Medulla oblongata (tissue), 1 donor: ENCODE results near the gene CINP.
A peak's percentile ranks its signal among the peaks of the same experiment; 100 is the strongest.

Experiments
- DNase-seq: peaks from one replicate; pipeline ENCODE4 v3.0.0-alpha.2; 2015; ENCODE audit errors: extremely low spot score

The CINP gene

GRCh38 chr14:102362545-102363181 is at the start of gene CINP, which contains the start of gene TECPR2:
Gene CINP, minus strand, starts transcription at chr14:102362890. Its CDS starts 39 bp downstream, at chr14:102362851.
Gene TECPR2, plus strand, starts transcription at chr14:102362941. Its CDS starts 13,781 bp downstream, at chr14:102376722.
- peak; percentile 97 for DNase-seq

GRCh38 chr14:102408724-102409123 is 46.0 kb upstream of the CINP start:
- no peak for DNase-seq

GRCh38 chr14:102407258-102407657 is 44.6 kb upstream of the CINP start:
- DNase-seq: no peak

GRCh38 chr14:102403028-102403427 is 40.3 kb upstream of the CINP start:
- DNase-seq: no peak

- no peak for DNase-seq
Observed at GRCh38 chr14:102396521-102396920, 33.8 kb upstream of the CINP start.

GRCh38 chr14:102394717-102395375 is 32.2 kb upstream of the CINP start:
- DNase-seq: no peak

- DNase-seq: no peak
Observed at GRCh38 chr14:102392506-102392905, 29.8 kb upstream of the CINP start.

- DNase-seq: peak; percentile 58
Observed at GRCh38 chr14:102390064-102390855, 27.6 kb upstream of the CINP start.

- no peak for DNase-seq
Observed at GRCh38 chr14:102389246-102389645, 26.6 kb upstream of the CINP start.

- no peak for DNase-seq
Observed at GRCh38 chr14:102387086-102387485, 24.4 kb upstream of the CINP start.

- DNase-seq: no peak
Observed at GRCh38 chr14:102378830-102379229, 16.1 kb upstream of the CINP start.

- DNase-seq: no peak
Observed at GRCh38 chr14:102377696-102378095, 15.0 kb upstream of the CINP start.

- no peak for DNase-seq
Observed at GRCh38 chr14:102375119-102375518, 12.4 kb upstream of the CINP start.

GRCh38 chr14:102374264-102374663 is 11.6 kb upstream of the CINP start:
- DNase-seq: no peak

- DNase-seq: no peak
Observed at GRCh38 chr14:102373110-102373509, 10.4 kb upstream of the CINP start.

GRCh38 chr14:102371361-102371760 is 8.7 kb upstream of the CINP start:
- DNase-seq: no peak

- peak; percentile 62 for DNase-seq
Observed at GRCh38 chr14:102370305-102370809, 7.7 kb upstream of the CINP start.

GRCh38 chr14:102363182-102363943 is 673 bp upstream of the CINP start:
- DNase-seq: peak; percentile 45

- no peak for DNase-seq
Observed at GRCh38 chr14:102362084-102362483, 606 bp downstream of the CINP start.

GRCh38 chr14:102360388-102360787 is 2.3 kb downstream of the CINP start:
- DNase-seq: no peak

- no peak for DNase-seq
Observed at GRCh38 chr14:102359341-102359740, 3.3 kb downstream of the CINP start.

- DNase-seq: no peak
Observed at GRCh38 chr14:102356280-102356679, 6.4 kb downstream of the CINP start.
